ENCODE results near the gene CTDSPL.

Gene CTDSPL

GRCh38 chr3:37995652-37996641, 134.3 kb downstream of the CTDSPL start:
- no peak overlapping the region for H4K91ac ChIP-seq (ENCODE audit: low read depth, low read length, poor library complexity)
- no peak overlapping the region for H3K23ac ChIP-seq (ENCODE audit: low read depth, low read length, poor library complexity)
- no peak overlapping the region for H3K9ac ChIP-seq (ENCODE audit: low read depth, low read length, poor library complexity)
- no peak overlapping the region for H2AFZ ChIP-seq (ENCODE audit: low read length)
- H3K4ac ChIP-seq (ENCODE audit: low read length): no peak overlapping the region
- no peak overlapping the region for H2BK12ac ChIP-seq (ENCODE audit: low read length)
- H3K14ac ChIP-seq (ENCODE audit: low read length): no peak overlapping the region
- H2BK120ac ChIP-seq (ENCODE audit: low read depth, low read length): no peak overlapping the region
- H3K4me1 ChIP-seq (ENCODE audit: control insufficient read depth in 2 of 2, insufficient read depth in 1 of 2, low read depth in 1 of 2, low read length in 2 of 2): peaks cover 7 to 18% of the 10 kb centered on the region in 2 donors
- WGBS, 2 donors (ENCODE audit: extremely low coverage in 2 of 2, insufficient read length in 2 of 2, insufficient replicate concordance in 1 of 2): no CpG with 5 or more reads among the region's 10 CpGs
- H3K18ac ChIP-seq (ENCODE audit: low read length): no peak overlapping the region
- H4K8ac ChIP-seq (ENCODE audit: low read depth, low read length): no peak overlapping the region
- no peak overlapping the region for H3K27ac ChIP-seq (replicated peaks; ENCODE audit: low read length)
- H3K4me2 ChIP-seq (ENCODE audit: insufficient read depth, low read length, poor library complexity, severe bottlenecking): no peak overlapping the region
- peaks cover 0 to 4% of the 10 kb centered on the region in 2 donors for H3K36me3 ChIP-seq (replicated peaks in 1 of 2; ENCODE audit: control insufficient read depth in 2 of 2, insufficient read depth in 2 of 2, low read length in 2 of 2)
- H3K9me3 ChIP-seq (replicated peaks in 1 of 2; ENCODE audit: control insufficient read depth in 2 of 2, insufficient read depth in 1 of 2, low read depth in 1 of 2, low read length in 2 of 2): no peaks in the 10 kb centered on the region
- H3K27me3 ChIP-seq (ENCODE audit: control insufficient read depth in 3 of 3, insufficient read depth in 3 of 3, low read depth in 1 of 3, low read length in 3 of 3): peaks cover 0 to 64% (median 6%) of the 10 kb centered on the region in 3 experiments
- H3K4me3 ChIP-seq (ENCODE audit: low read length in 2 of 2): peak overlapping the region in 1 of 2 donors; percentile 47
- no peak overlapping the region for H2AK5ac ChIP-seq (ENCODE audit: low read depth, low read length)
- no peaks in the 10 kb centered on the region for H3K79me1 ChIP-seq (ENCODE audit: low read depth, low read length)
- no peak overlapping the region for H2BK5ac ChIP-seq (ENCODE audit: low read length)
- H2BK15ac ChIP-seq (ENCODE audit: low read length): no peak overlapping the region
- DNase-seq (ENCODE audit: low spot score): no peak

- Histone ChIP-seq H4K8ac (ENCODE audit: low read depth, low read length) (no peak overlapping the region), H2BK12ac (ENCODE audit: low read length) (no peak overlapping the region), H3K4me2 (ENCODE audit: insufficient read depth, low read length, poor library complexity, severe bottlenecking) (no peak overlapping the region), H4K91ac (ENCODE audit: low read depth, low read length, poor library complexity) (no peak overlapping the region), H3K79me1 (ENCODE audit: low read depth, low read length) (no peaks in the 10 kb centered on the region), H2BK15ac (ENCODE audit: low read length) (peak overlapping the region; percentile 64), H3K27me3 (ENCODE audit: control insufficient read depth in 3 of 3, insufficient read depth in 3 of 3, low read depth in 1 of 3, low read length in 3 of 3) (peaks cover 0 to 57% (median 6%) of the 10 kb centered on the region in 3 experiments), H2BK5ac (ENCODE audit: low read length) (no peak overlapping the region), H3K9me3 (replicated peaks in 1 of 2; ENCODE audit: control insufficient read depth in 2 of 2, insufficient read depth in 1 of 2, low read depth in 1 of 2, low read length in 2 of 2) (no peaks in the 10 kb centered on the region), H2AK5ac (ENCODE audit: low read depth, low read length) (peak overlapping the region; percentile 85), H3K9ac (ENCODE audit: low read depth, low read length, poor library complexity) (no peak overlapping the region), H3K18ac (ENCODE audit: low read length) (no peak overlapping the region), H3K36me3 (replicated peaks in 1 of 2; ENCODE audit: control insufficient read depth in 2 of 2, insufficient read depth in 2 of 2, low read length in 2 of 2) (peaks cover 0 to 8% of the 10 kb centered on the region in 2 donors), H3K4ac (ENCODE audit: low read length) (no peak overlapping the region), H3K14ac (ENCODE audit: low read length) (no peak overlapping the region), H3K27ac (replicated peaks; ENCODE audit: low read length) (no peak overlapping the region), H2AFZ (ENCODE audit: low read length) (no peak overlapping the region), H3K23ac (ENCODE audit: low read depth, low read length, poor library complexity) (no peak overlapping the region), H2BK120ac (ENCODE audit: low read depth, low read length) (no peak overlapping the region), H3K4me1 (ENCODE audit: control insufficient read depth in 2 of 2, insufficient read depth in 1 of 2, low read depth in 1 of 2, low read length in 2 of 2) (peaks cover 10 to 18% of the 10 kb centered on the region in 2 donors), H3K4me3 (ENCODE audit: low read length in 2 of 2) (no peak overlapping the region)
- WGBS, 2 donors (ENCODE audit: extremely low coverage in 2 of 2, insufficient read length in 2 of 2, insufficient replicate concordance in 1 of 2): no CpG with 5 or more reads among the region's 7 CpGs
- peak; percentile 74 for DNase-seq (ENCODE audit: low spot score)
Measured at GRCh38 chr3:37996785-37997301, 135.2 kb downstream of the CTDSPL start.

GRCh38 chr3:37997342-37997741, 135.7 kb downstream of the CTDSPL start:
- no peak for DNase-seq (ENCODE audit: low spot score)
- no peak overlapping the region for H2BK12ac ChIP-seq (ENCODE audit: low read length)
- H3K4me2 ChIP-seq (ENCODE audit: insufficient read depth, low read length, poor library complexity, severe bottlenecking): no peak overlapping the region
- no peak overlapping the region for H3K4ac ChIP-seq (ENCODE audit: low read length)
- peak overlapping the region; percentile 64 for H2BK15ac ChIP-seq (ENCODE audit: low read length)
- no peak overlapping the region for H4K91ac ChIP-seq (ENCODE audit: low read depth, low read length, poor library complexity)
- H3K27ac ChIP-seq (replicated peaks; ENCODE audit: low read length): no peak overlapping the region
- peaks cover 0 to 12% of the 10 kb centered on the region in 2 donors for H3K36me3 ChIP-seq (replicated peaks in 1 of 2; ENCODE audit: control insufficient read depth in 2 of 2, insufficient read depth in 2 of 2, low read length in 2 of 2)
- no peak overlapping the region for H3K14ac ChIP-seq (ENCODE audit: low read length)
- H3K9me3 ChIP-seq (replicated peaks in 1 of 2; ENCODE audit: control insufficient read depth in 2 of 2, insufficient read depth in 1 of 2, low read depth in 1 of 2, low read length in 2 of 2): no peaks in the 10 kb centered on the region
- H3K27me3 ChIP-seq (ENCODE audit: control insufficient read depth in 3 of 3, insufficient read depth in 3 of 3, low read depth in 1 of 3, low read length in 3 of 3): peaks cover 0 to 52% (median 6%) of the 10 kb centered on the region in 3 experiments
- peak overlapping the region; percentile 77 for H3K23ac ChIP-seq (ENCODE audit: low read depth, low read length, poor library complexity)
- no peak overlapping the region for H4K8ac ChIP-seq (ENCODE audit: low read depth, low read length)
- H2AFZ ChIP-seq (ENCODE audit: low read length): no peak overlapping the region
- H2BK5ac ChIP-seq (ENCODE audit: low read length): no peak overlapping the region
- no peak overlapping the region for H3K18ac ChIP-seq (ENCODE audit: low read length)
- no peaks in the 10 kb centered on the region for H3K79me1 ChIP-seq (ENCODE audit: low read depth, low read length)
- H3K4me3 ChIP-seq (ENCODE audit: low read length in 2 of 2): no peak overlapping the region
- no CpG with 5 or more reads among the region's 10 CpGs for WGBS, 2 donors (ENCODE audit: extremely low coverage in 2 of 2, insufficient read length in 2 of 2, insufficient replicate concordance in 1 of 2)
- peak overlapping the region; percentile 53 for H3K9ac ChIP-seq (ENCODE audit: low read depth, low read length, poor library complexity)
- H2AK5ac ChIP-seq (ENCODE audit: low read depth, low read length): peak overlapping the region; percentile 85
- peaks cover 10 to 18% of the 10 kb centered on the region in 2 donors for H3K4me1 ChIP-seq (ENCODE audit: control insufficient read depth in 2 of 2, insufficient read depth in 1 of 2, low read depth in 1 of 2, low read length in 2 of 2)
- no peak overlapping the region for H2BK120ac ChIP-seq (ENCODE audit: low read depth, low read length)

GRCh38 chr3:37997791-37998370, 136.2 kb downstream of the CTDSPL start:
- Histone ChIP-seq H4K8ac (ENCODE audit: low read depth, low read length) (no peak overlapping the region), H2AK5ac (ENCODE audit: low read depth, low read length) (peak overlapping the region; percentile 85), H3K18ac (ENCODE audit: low read length) (no peak overlapping the region), H3K27me3 (ENCODE audit: control insufficient read depth in 3 of 3, insufficient read depth in 3 of 3, low read depth in 1 of 3, low read length in 3 of 3) (peaks cover 0 to 46% (median 6%) of the 10 kb centered on the region in 3 experiments), H3K23ac (ENCODE audit: low read depth, low read length, poor library complexity) (peak overlapping the region; percentile 32), H2BK5ac (ENCODE audit: low read length) (no peak overlapping the region), H3K4me3 (ENCODE audit: low read length in 2 of 2) (no peak overlapping the region), H3K4me1 (ENCODE audit: control insufficient read depth in 2 of 2, insufficient read depth in 1 of 2, low read depth in 1 of 2, low read length in 2 of 2) (peaks cover 10 to 18% of the 10 kb centered on the region in 2 donors), H3K9me3 (replicated peaks in 1 of 2; ENCODE audit: control insufficient read depth in 2 of 2, insufficient read depth in 1 of 2, low read depth in 1 of 2, low read length in 2 of 2) (no peaks in the 10 kb centered on the region), H3K79me1 (ENCODE audit: low read depth, low read length) (no peaks in the 10 kb centered on the region), H3K4ac (ENCODE audit: low read length) (no peak overlapping the region), H3K36me3 (replicated peaks in 1 of 2; ENCODE audit: control insufficient read depth in 2 of 2, insufficient read depth in 2 of 2, low read length in 2 of 2) (peaks cover 0 to 14% of the 10 kb centered on the region in 2 donors), H2AFZ (ENCODE audit: low read length) (peak overlapping the region; percentile 92), H3K14ac (ENCODE audit: low read length) (no peak overlapping the region), H3K9ac (ENCODE audit: low read depth, low read length, poor library complexity) (no peak overlapping the region), H2BK120ac (ENCODE audit: low read depth, low read length) (no peak overlapping the region), H2BK15ac (ENCODE audit: low read length) (no peak overlapping the region), H3K4me2 (ENCODE audit: insufficient read depth, low read length, poor library complexity, severe bottlenecking) (no peak overlapping the region), H2BK12ac (ENCODE audit: low read length) (no peak overlapping the region), H3K27ac (replicated peaks; ENCODE audit: low read length) (no peak overlapping the region), H4K91ac (ENCODE audit: low read depth, low read length, poor library complexity) (no peak overlapping the region)
- no CpG with 5 or more reads among the region's 6 CpGs for WGBS, 2 donors (ENCODE audit: extremely low coverage in 2 of 2, insufficient read length in 2 of 2, insufficient replicate concordance in 1 of 2)
- no peak for DNase-seq (ENCODE audit: low spot score)

Measured in neuronal stem cell (in vitro differentiated cells).